ENCODE data around the gene PLEKHB2. TPM values are rescaled to one million over a fixed set of nuclear protein-coding genes. Genes with fewer than 3 reads are reported as not detected.

PLEKHB2 gene
- total and polyA plus RNA-seq, 2 of the 8 experiments (the other 6 are each of a cell fraction or from before 2014, with no cell fraction given): 42.4 to 54.8 TPM

DNA sequence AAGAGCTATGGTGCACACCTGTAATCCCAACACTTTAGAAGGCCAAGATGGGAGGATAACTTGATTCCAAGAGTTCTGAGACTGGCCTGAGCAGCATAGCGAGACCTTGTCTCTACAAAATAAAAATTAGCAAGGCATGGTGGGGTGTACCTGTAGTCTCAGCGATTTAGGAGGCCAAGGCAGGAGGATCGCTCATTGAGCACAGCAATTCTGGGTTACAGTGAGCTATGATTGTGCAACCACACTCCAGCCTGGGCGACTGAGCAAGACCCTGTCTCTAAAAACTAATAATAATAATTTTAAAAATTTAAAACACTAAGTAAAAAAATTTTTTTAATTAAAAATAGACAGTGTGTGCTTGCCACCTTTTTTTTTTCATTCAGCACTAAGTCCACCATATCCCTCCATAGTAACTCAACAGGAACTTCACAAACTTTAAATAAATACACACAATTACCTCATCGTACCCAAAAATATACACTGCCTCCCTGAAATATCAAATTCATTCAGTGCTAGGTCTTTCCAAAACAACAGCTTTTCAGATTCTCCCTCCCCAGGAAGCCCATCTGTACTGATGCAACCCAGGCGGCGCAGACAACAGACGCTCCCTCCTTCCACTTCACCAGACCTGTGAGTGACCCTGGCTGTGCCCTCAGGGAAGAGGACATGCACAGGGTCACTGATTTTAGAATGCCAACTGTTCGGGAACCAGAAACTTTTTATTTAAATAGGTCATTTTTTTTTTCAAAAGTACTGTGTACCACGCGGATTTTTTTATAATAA lies 41.4 kb upstream of the PLEKHB2 start:
- POLR2A ChIA-PET (ENCODE audit: partially characterized antibody): no interaction called here
- FAIRE-seq: no peak

More for the DNA sequence above, 41.4 kb upstream of the PLEKHB2 start:
- H3K23ac ChIP-seq (ENCODE audit: insufficient read length): no peak overlapping the region
- H3K27ac ChIP-seq (ENCODE audit: low read depth, low read length): no peak overlapping the region
- H3K27me3 ChIP-seq (replicated peaks in 1 of 4; ENCODE audit: control insufficient read depth in 3 of 4, extremely low read depth in 1 of 4, insufficient read depth in 3 of 4, low read length in 3 of 4): no peaks in the 10 kb centered on the region
- H3K4me1 ChIP-seq (replicated peaks in 1 of 4; ENCODE audit: control insufficient read depth in 3 of 4, insufficient read depth in 4 of 4, low read length in 3 of 4): 0 out of 7 replicates have a peak, but pooled peaks cover 0 to 2% (median 0%) of the 10 kb centered on the region in 4 experiments
- H2BK5ac ChIP-seq (ENCODE audit: low read depth, low read length): no peak overlapping the region
- no peak overlapping the region for H2AK5ac ChIP-seq (ENCODE audit: low read depth, low read length)
- H2AFZ ChIP-seq (ENCODE audit: low read length): no peak overlapping the region
- H2BK120ac ChIP-seq (replicated peaks; ENCODE audit: low read depth, low read length): no peak overlapping the region
- CTCF ChIA-PET (ENCODE audit: partially characterized antibody): no interaction called here
- H3K4me3 ChIP-seq (ENCODE audit: extremely low read depth in 1 of 4, insufficient read depth in 2 of 4, low read depth in 3 of 4, low read length in 4 of 4): no peak overlapping the region
- no peak overlapping the region for H2BK15ac ChIP-seq (ENCODE audit: low read length)
- 93 to 100% methylated on average over 1 to 11 of the region's 11 CpGs for WGBS, 2 experiments (ENCODE audit: extremely low coverage in 1 of 2, insufficient coverage in 1 of 2, insufficient read length in 1 of 2, insufficient replicate concordance in 2 of 2, low coverage in 1 of 2, low lambda C conversion rate in 2 of 2, missing lambda C conversion rate in 1 of 2)
- no peak overlapping the region for H3K56ac ChIP-seq (replicated peaks; ENCODE audit: insufficient read length, low read depth, low read length)
- no peak overlapping the region for H3K4me2 ChIP-seq (ENCODE audit: insufficient read depth in 1 of 2, low read depth in 2 of 2, low read length in 2 of 2)
- H4K5ac ChIP-seq (ENCODE audit: insufficient read length, low read depth, low read length): no peak overlapping the region
- H3K9me3 ChIP-seq (ENCODE audit: insufficient read depth in 2 of 2, low read depth in 1 of 2, low read length in 1 of 2): no peaks in the 10 kb centered on the region
- H3K18ac ChIP-seq (ENCODE audit: extremely low read depth, low read length): no peak overlapping the region
- H3K4ac ChIP-seq (replicated peaks; ENCODE audit: insufficient read length, low read depth, low read length): no peak overlapping the region
- peaks cover 5 to 45% (median 9%) of the 10 kb centered on the region in 4 experiments; a peak in 6 of 8 replicates for H3K36me3 ChIP-seq (ENCODE audit: control insufficient read depth in 2 of 4, insufficient read depth in 4 of 4, low read length in 3 of 4)
- TF ChIP-seq CEBPB (IDR thresholded peaks at IDR 0.05; ENCODE audit: low read depth, low read length) (peak; percentile 39; the same call in 1 of the 2 replicates), RXRA (IDR thresholded peaks at IDR 0.05; ENCODE audit: insufficient read depth, low read depth, low read length) (no peak)
- no peak overlapping the region for H3K9ac ChIP-seq (replicated peaks in 1 of 4; ENCODE audit: extremely low read depth in 1 of 4, low read depth in 3 of 4, low read length in 3 of 4)
- H2BK20ac ChIP-seq (ENCODE audit: low read length): no peak overlapping the region
- H3K79me1 ChIP-seq (ENCODE audit: low read depth, low read length): peaks cover 13% of the 10 kb centered on the region
- DNase-seq (ENCODE audit: low read depth in 1 of 2, low spot score in 2 of 2): no peak
- H4K20me1 ChIP-seq (replicated peaks in 1 of 2; ENCODE audit: control insufficient read depth in 1 of 2, insufficient read depth in 2 of 2, low read length in 2 of 2): peaks cover 18 to 36% of the 10 kb centered on the region in 2 experiments
- H3K14ac ChIP-seq (ENCODE audit: insufficient read length): no peak overlapping the region
- H3K23me2 ChIP-seq (ENCODE audit: low read depth, low read length): no peaks in the 10 kb centered on the region
- no peak overlapping the region for H4K91ac ChIP-seq (replicated peaks; ENCODE audit: insufficient read length, low read length)
- H4K8ac ChIP-seq (ENCODE audit: extremely low read depth, insufficient read depth, low read length): peak overlapping the region; percentile 84; the same call in 1 of the 2 replicates
- no peak overlapping the region for H2BK12ac ChIP-seq (ENCODE audit: low read depth, low read length)
- peaks cover 4 to 92% of the 10 kb centered on the region in 2 experiments; a peak in 3 of 4 replicates for H3K79me2 ChIP-seq (ENCODE audit: control insufficient read depth in 1 of 2, insufficient read depth in 2 of 2, low read length in 2 of 2)
